Measurements from ENCODE around the gene AP1S1. TPM values are rescaled to one million over a fixed set of nuclear protein-coding genes. Genes with fewer than 3 reads are reported as not detected.

Gene AP1S1
- total RNA-seq, 1 donor from 2014 or later, result 28.4 TPM

- peak overlapping the region; percentile 13 for H3K4me3 ChIP-seq
Observed at GRCh38 chr7:101172854-101173751, 18.8 kb downstream of the AP1S1 start.

GRCh38 chr7:101173752-101174244 is 19.5 kb downstream of the AP1S1 start:
- TF ChIP-seq CTCF (IDR thresholded peaks at IDR 0.05), result no peak
- DNase-seq (no peak), ATAC-seq (peak; percentile 48 to 54)
- intact Hi-C loops (cut with DNase I), result no loop called here
- Histone ChIP-seq H3K4me1 (peaks cover 32% of the 10 kb centered on the region), H3K27ac (no peak overlapping the region), H3K9me3 (no peaks in the 10 kb centered on the region), H3K27me3 (ENCODE audit: low read depth) (peaks cover 100% of the 10 kb centered on the region), H3K36me3 (no peaks in the 10 kb centered on the region), H3K4me3 (peak overlapping the region; percentile 13)

More at GRCh38 chr7:101172854-101173751, 18.8 kb downstream of the AP1S1 start:
- H3K36me3 ChIP-seq, result no peaks in the 10 kb centered on the region
- peak; percentile 83 for DNase-seq
- H3K27me3 ChIP-seq (ENCODE audit: low read depth), result peaks cover 100% of the 10 kb centered on the region
- peak; percentile 67 to 83 for ATAC-seq
- no peak overlapping the region for H3K27ac ChIP-seq
- H3K9me3 ChIP-seq, result no peaks in the 10 kb centered on the region
- no peak for TF ChIP-seq CTCF (IDR thresholded peaks at IDR 0.05)
- H3K4me1 ChIP-seq, result peaks cover 32% of the 10 kb centered on the region
- intact Hi-C loops (cut with DNase I), result no loop called here

GRCh38 chr7:101174322-101174854 is 20.1 kb downstream of the AP1S1 start:
- ATAC-seq, result no peak
- Histone ChIP-seq H3K36me3 (no peaks in the 10 kb centered on the region), H3K4me1 (peaks cover 32% of the 10 kb centered on the region), H3K9me3 (no peaks in the 10 kb centered on the region), H3K27ac (no peak overlapping the region), H3K27me3 (ENCODE audit: low read depth) (peaks cover 99% of the 10 kb centered on the region), H3K4me3 (no peak overlapping the region)
- no peak for TF ChIP-seq CTCF (IDR thresholded peaks at IDR 0.05)
- intact Hi-C loops (cut with DNase I), result no loop called here
- no peak for DNase-seq

- no peaks in the 10 kb centered on the region for H3K36me3 ChIP-seq
- TF ChIP-seq CTCF (IDR thresholded peaks at IDR 0.05), result no peak
- peaks cover 99% of the 10 kb centered on the region for H3K27me3 ChIP-seq (ENCODE audit: low read depth)
- peaks cover 31% of the 10 kb centered on the region for H3K4me1 ChIP-seq
- intact Hi-C loops (cut with DNase I), result no loop called here
- DNase-seq (no peak), ATAC-seq (no peak)
- H3K9me3 ChIP-seq, result no peaks in the 10 kb centered on the region
- H3K4me3 ChIP-seq, result no peak overlapping the region
- no peak overlapping the region for H3K27ac ChIP-seq
Observed at GRCh38 chr7:101175664-101176063, 21.4 kb downstream of the AP1S1 start.

GRCh38 chr7:101177644-101178043 is 23.4 kb downstream of the AP1S1 start:
- Histone ChIP-seq H3K27ac (no peak overlapping the region), H3K36me3 (no peaks in the 10 kb centered on the region), H3K4me3 (no peak overlapping the region), H3K4me1 (peaks cover 20% of the 10 kb centered on the region), H3K9me3 (no peaks in the 10 kb centered on the region), H3K27me3 (ENCODE audit: low read depth) (peaks cover 95% of the 10 kb centered on the region)
- no peak for DNase-seq
- intact Hi-C loops (cut with DNase I), result no loop called here
- TF ChIP-seq CTCF (IDR thresholded peaks at IDR 0.05), result no peak
- ATAC-seq, result no peak

Data from lower lobe of right lung (tissue), 2 donors.